Upper lobe of left lung (tissue), 6 donors: ENCODE data around the gene SLC15A5. TPM values are rescaled to one million over a fixed set of nuclear protein-coding genes. Genes with fewer than 3 reads are reported as not detected.

ENCODE experiments used
- ATAC-seq, 2 donors: fragments of 200-7000 bp; cut with Tn5 transposase; one replicate each; pipeline ENCODE4 v1.9.1; 2022; ENCODE audit warnings: mild to moderate bottlenecking in 2 of 2, moderate library complexity in 2 of 2; ENCODE audit not compliant: low FRiP score in 2 of 2
- DNase-seq, 2 donors: peaks; one replicate each; pipeline ENCODE4 v3.0.0-alpha.2; 2019 to 2020
- H3K27ac ChIP-seq, 4 donors: fragments of 200-600 bp; sonication (generic); one replicate each; pipeline ENCODE4 v1.5.1; 2016 to 2019
- H3K27me3 ChIP-seq, 4 donors: fragments of 200-600 bp; sonication (generic); one replicate each; pipeline ENCODE4 v1.5.1; 2017 to 2019
- H3K36me3 ChIP-seq, 4 donors: fragments of 200-600 bp; sonication (generic); one replicate each; pipeline ENCODE4 v1.5.1; 2016 to 2019
- H3K4me1 ChIP-seq, 4 donors: fragments of 200-600 bp; sonication (generic); one replicate each; pipeline ENCODE4 v1.5.1; 2018 to 2019
- H3K4me3 ChIP-seq, 4 donors: fragments of 200-600 bp; sonication (generic); one replicate each; pipeline ENCODE4 v1.5.1; 2017 to 2019; ENCODE audit warnings: mild to moderate bottlenecking in 2 of 4, moderate library complexity in 1 of 4
- H3K9me3 ChIP-seq, 4 donors: fragments of 200-600 bp; sonication (generic); one replicate each; pipeline ENCODE4 v1.5.1; 2018 to 2019
- EP300 ChIP-seq, 4 donors: sonication (generic); formaldehyde crosslinking; IDR thresholded peaks; one replicate each; pipeline ENCODE4 v1.5.1; 2017; ENCODE audit warnings: antibody characterized with exemption in 4 of 4, control low read depth in 2 of 4
- POLR2A ChIP-seq, 4 donors: fragments of 450-650 bp; IDR thresholded peaks; one replicate each; pipeline ENCODE4 v1.5.1; 2016 to 2017; ENCODE audit warnings: antibody characterized with exemption in 4 of 4, mild to moderate bottlenecking in 2 of 4
- POLR2AphosphoS5 ChIP-seq, 2 donors: sonication (generic); formaldehyde crosslinking; IDR thresholded peaks; one replicate each; pipeline ENCODE4 v1.5.1; 2017; ENCODE audit warnings: antibody characterized with exemption in 2 of 2
- WGBS, 2 donors: methylation state at CpG; one replicate each; pipeline ENCODE4 v1.1.5; 2017 to 2018; 5-methylcytosine and 5-hydroxymethylcytosine counted together
- total RNA-seq, 6 donors: library from RNA; depleted of rRNA in 4 of 6; stranded (reverse); fragments of >200 nt in 4 of 6; gene quantifications; one replicate each; pipeline versions ENCODE4 v1.1.0 to v1.2.1, GENCODE V29; 2016 to 2021
- TF ChIP-seq, protein P1 (sequence below), 6 experiments: fragments of 450-650 bp in 4 of 6; fragments of 200-600 bp in 2 of 6; sonication (generic) in 2 of 6; IDR thresholded peaks; one replicate each; pipeline ENCODE4 v1.5.1; 2016 to 2019; ENCODE audit warnings: antibody characterized with exemption in 6 of 6
- donor health status: DM: no; HTN: no; CAD: no; lungs with moderate emphysema.
- donor health status: DM: no; HTN: yes; CAD: no; lungs with severe emphysema.

SLC15A5 gene
- total RNA-seq, 6 donors from 2014 or later: not detected

DNA sequence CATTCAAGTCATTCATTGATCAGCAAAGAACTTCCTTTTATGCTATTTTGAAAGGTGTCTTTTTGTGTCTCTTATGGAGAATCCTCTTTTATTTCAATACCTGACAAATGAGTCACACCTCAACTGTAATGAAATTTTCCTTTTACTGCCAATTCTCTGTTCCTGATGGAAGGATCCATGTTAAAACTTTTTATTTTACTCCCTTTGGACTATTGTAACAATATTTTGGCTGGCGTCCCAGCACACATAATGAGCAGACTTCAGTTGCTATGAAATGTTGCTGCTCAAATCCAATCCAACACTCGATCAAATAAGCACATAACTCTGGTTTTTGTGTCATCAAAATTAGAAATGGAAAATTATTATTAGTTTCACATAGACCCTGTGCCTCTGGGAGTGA, 21.9 kb upstream of the SLC15A5 start:
- H3K4me1 ChIP-seq: no peaks in the 10 kb centered on the region
- no peak overlapping the region for H3K27ac ChIP-seq
- no peaks in the 10 kb centered on the region for H3K36me3 ChIP-seq
- no peak overlapping the region for H3K4me3 ChIP-seq
- WGBS, 2 donors: 68 to 72% methylated on average over 2 of the region's 2 CpGs
- TF ChIP-seq POLR2A (IDR thresholded peaks at IDR 0.05) (no peak), POLR2AphosphoS5 (IDR thresholded peaks at IDR 0.05) (no peak), EP300 (IDR thresholded peaks at IDR 0.05) (no peak)
- TF ChIP-seq, protein P1, sequence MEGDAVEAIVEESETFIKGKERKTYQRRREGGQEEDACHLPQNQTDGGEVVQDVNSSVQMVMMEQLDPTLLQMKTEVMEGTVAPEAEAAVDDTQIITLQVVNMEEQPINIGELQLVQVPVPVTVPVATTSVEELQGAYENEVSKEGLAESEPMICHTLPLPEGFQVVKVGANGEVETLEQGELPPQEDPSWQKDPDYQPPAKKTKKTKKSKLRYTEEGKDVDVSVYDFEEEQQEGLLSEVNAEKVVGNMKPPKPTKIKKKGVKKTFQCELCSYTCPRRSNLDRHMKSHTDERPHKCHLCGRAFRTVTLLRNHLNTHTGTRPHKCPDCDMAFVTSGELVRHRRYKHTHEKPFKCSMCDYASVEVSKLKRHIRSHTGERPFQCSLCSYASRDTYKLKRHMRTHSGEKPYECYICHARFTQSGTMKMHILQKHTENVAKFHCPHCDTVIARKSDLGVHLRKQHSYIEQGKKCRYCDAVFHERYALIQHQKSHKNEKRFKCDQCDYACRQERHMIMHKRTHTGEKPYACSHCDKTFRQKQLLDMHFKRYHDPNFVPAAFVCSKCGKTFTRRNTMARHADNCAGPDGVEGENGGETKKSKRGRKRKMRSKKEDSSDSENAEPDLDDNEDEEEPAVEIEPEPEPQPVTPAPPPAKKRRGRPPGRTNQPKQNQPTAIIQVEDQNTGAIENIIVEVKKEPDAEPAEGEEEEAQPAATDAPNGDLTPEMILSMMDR (IDR thresholded peaks at IDR 0.05): no peak
- no peaks in the 10 kb centered on the region for H3K9me3 ChIP-seq
- DNase-seq (no peak), ATAC-seq (peak in 1 of 2 donors; percentile 23)
- H3K27me3 ChIP-seq: no peaks in the 10 kb centered on the region

DNA sequence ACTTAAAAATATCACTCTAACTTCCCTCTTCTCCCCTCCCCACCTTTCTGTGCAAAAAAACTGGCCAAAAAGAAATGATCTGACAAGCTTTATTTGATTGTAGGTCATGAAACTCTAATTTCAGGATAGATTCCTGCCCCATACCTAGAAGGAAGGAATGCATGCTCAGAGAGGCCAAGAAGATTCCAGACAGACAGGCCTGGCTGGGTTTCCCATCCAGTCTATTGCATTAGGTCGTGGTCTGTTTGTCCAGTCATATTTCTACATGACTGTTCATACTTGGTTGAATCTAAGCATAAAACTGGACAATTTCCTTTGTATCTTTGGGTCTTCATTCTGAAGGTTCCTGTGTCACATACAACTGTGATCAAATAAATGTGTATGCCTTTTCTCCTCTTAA, 20.0 kb upstream of the SLC15A5 start:
- no peaks in the 10 kb centered on the region for H3K27me3 ChIP-seq
- 61 to 68% methylated on average over 1 of the region's 1 CpG for WGBS, 2 donors

DNA sequence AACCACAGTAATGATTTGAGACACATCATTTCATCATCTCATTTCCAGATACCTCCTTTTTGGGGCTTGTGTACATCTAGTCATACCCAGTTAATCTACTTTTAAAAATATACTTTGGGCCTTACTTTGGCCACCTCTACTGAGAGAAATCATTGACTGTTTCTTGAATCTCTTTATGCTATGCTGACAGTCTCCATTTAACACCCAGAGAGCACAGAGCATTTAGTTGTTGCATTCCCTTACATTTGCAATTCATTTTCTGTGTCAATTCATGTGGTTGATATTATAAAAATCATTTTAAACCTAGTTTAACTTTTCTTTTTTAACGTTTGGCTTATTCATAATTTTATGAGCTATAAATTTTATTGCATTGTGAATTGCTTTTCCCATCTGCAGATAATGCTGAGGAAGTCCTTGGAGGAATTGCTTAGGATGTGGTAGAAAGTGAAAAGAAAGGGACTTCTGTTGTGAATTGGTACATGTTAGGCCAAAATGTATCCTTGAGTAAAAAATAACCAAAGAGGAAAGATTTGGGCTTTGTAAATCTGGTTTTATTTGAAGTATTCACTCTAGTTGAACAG, 17.0 kb upstream of the SLC15A5 start:
- Histone ChIP-seq H3K4me3 (no peak overlapping the region), H3K9me3 (no peaks in the 10 kb centered on the region), H3K36me3 (no peaks in the 10 kb centered on the region), H3K27ac (no peak overlapping the region), H3K4me1 (no peaks in the 10 kb centered on the region), H3K27me3 (no peaks in the 10 kb centered on the region)
- TF ChIP-seq POLR2AphosphoS5 (IDR thresholded peaks at IDR 0.05) (no peak), POLR2A (IDR thresholded peaks at IDR 0.05) (no peak), EP300 (IDR thresholded peaks at IDR 0.05) (no peak)
- TF ChIP-seq, protein P1 (IDR thresholded peaks at IDR 0.05): no peak
- 26 to 39% methylated on average over 1 of the region's 1 CpG for WGBS, 2 donors
- DNase-seq: no peak
- no peak for ATAC-seq

More for the DNA sequence above, 20.0 kb upstream of the SLC15A5 start:
- Histone ChIP-seq H3K27ac (no peak overlapping the region), H3K9me3 (no peaks in the 10 kb centered on the region), H3K36me3 (no peaks in the 10 kb centered on the region), H3K4me1 (no peaks in the 10 kb centered on the region), H3K4me3 (no peak overlapping the region)
- TF ChIP-seq, protein P1 (IDR thresholded peaks at IDR 0.05): no peak
- TF ChIP-seq POLR2A (IDR thresholded peaks at IDR 0.05): no peak
- TF ChIP-seq EP300 (IDR thresholded peaks at IDR 0.05): no peak
- no peak for TF ChIP-seq POLR2AphosphoS5 (IDR thresholded peaks at IDR 0.05)
- DNase-seq (no peak), ATAC-seq (no peak)

DNA sequence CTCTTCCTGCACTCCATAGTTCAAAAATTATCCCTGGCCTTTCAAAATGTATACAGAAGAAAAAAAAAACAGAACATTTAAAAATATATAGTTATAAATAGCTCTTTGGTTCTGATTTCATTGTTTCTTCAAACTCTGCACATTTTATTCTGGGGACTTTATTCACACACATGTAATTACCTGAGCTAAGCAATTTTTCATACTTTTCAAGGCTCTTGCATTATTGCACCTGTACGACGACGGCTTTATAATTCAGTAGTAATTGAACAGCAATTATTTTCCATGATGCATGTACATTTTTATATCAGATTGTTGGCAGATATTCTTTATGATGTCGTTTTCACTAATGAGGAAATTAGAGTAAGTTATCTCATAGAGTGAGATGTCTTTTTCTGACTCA, 13.5 kb upstream of the SLC15A5 start:
- H3K4me1 ChIP-seq: no peaks in the 10 kb centered on the region
- ATAC-seq: no peak
- TF ChIP-seq, protein P1 (IDR thresholded peaks at IDR 0.05): no peak
- TF ChIP-seq EP300 (IDR thresholded peaks at IDR 0.05) (no peak), POLR2A (IDR thresholded peaks at IDR 0.05) (no peak), POLR2AphosphoS5 (IDR thresholded peaks at IDR 0.05) (no peak)
- no peaks in the 10 kb centered on the region for H3K9me3 ChIP-seq
- no peak overlapping the region for H3K4me3 ChIP-seq
- no peaks in the 10 kb centered on the region for H3K36me3 ChIP-seq
- H3K27ac ChIP-seq: no peak overlapping the region
- DNase-seq: no peak
- 85 to 86% methylated on average over 4 of the region's 4 CpGs for WGBS, 2 donors
- H3K27me3 ChIP-seq: no peaks in the 10 kb centered on the region

DNA sequence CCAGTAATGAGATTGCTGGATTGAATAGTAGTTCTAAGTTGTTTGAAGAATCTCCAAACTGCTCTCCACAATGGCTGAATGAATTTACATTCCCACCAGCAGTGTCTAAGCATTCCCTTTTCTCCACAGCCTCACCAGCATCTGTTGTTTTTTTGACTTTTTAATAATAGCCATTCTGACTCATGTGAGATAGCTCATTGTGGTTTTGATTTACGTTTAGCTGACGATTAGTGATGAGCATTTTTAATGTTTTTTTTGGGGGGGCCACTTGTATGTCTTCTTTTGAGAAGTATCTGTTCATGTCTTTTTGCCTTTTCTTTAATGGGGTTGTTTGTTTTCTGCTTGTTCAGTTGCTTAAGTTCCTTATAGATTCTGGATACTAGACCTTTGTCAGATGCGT, 8.1 kb upstream of the SLC15A5 start:
- no peak overlapping the region for H3K4me3 ChIP-seq
- TF ChIP-seq, protein P1 (IDR thresholded peaks at IDR 0.05): no peak
- TF ChIP-seq POLR2A (IDR thresholded peaks at IDR 0.05): no peak
- no peak for TF ChIP-seq POLR2AphosphoS5 (IDR thresholded peaks at IDR 0.05)
- no peak for TF ChIP-seq EP300 (IDR thresholded peaks at IDR 0.05)
- H3K9me3 ChIP-seq: no peaks in the 10 kb centered on the region
- H3K36me3 ChIP-seq: no peaks in the 10 kb centered on the region
- H3K27ac ChIP-seq: no peak overlapping the region
- no peak for DNase-seq
- WGBS, 2 donors: 84 to 98% methylated on average over 3 of the region's 3 CpGs
- ATAC-seq: no peak
- H3K4me1 ChIP-seq: no peaks in the 10 kb centered on the region
- no peaks in the 10 kb centered on the region for H3K27me3 ChIP-seq
